Measurements from ENCODE around the gene MIPEP.

Gene MIPEP

GRCh38 chr13:23684647-23685046 is 204.6 kb downstream of the MIPEP start:
- peaks cover 0 to 8% (median 0%) of the 10 kb centered on the region in 5 donors for H3K9me3 ChIP-seq (ENCODE audit: control insufficient read depth in 5 of 5, low read length in 5 of 5)
- H3K27me3 ChIP-seq (ENCODE audit: control insufficient read depth in 5 of 5, insufficient read depth in 4 of 5, low read length in 5 of 5), result no peaks in the 10 kb centered on the region
- no peaks in the 10 kb centered on the region for H3K36me3 ChIP-seq (ENCODE audit: control insufficient read depth in 5 of 5, insufficient read depth in 5 of 5, low read length in 5 of 5)
- no peaks in the 10 kb centered on the region for H3K4me1 ChIP-seq (ENCODE audit: control insufficient read depth in 5 of 5, insufficient read depth in 5 of 5, low read length in 5 of 5)
- H3K27ac ChIP-seq (ENCODE audit: low read depth, low read length), result no peak overlapping the region
- H3K9ac ChIP-seq (ENCODE audit: low read length in 5 of 5), result no peak overlapping the region
- no peak overlapping the region for H3K4me3 ChIP-seq (ENCODE audit: low read depth in 1 of 5, low read length in 5 of 5)

DNA sequence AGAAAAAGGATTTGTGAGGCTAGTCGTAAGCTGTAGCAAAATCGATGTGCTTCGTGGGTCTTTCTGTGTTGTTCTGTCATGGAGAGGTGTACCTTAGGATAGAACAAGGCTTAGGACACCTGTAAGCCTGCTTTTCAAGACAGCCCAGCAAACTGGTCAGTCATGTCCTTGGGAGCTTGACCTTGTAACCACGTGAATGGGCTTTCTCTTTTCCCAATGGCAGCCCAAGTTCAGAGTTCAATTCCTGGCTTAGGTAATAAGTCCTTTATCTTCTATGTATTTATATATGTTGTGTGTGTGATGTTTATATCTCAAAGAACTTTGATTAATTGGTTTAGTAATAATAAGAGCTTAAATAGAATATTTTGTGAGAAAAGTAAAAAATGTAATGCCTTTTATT is 206.1 kb downstream of the MIPEP start:
- no peak overlapping the region for H3K9ac ChIP-seq (ENCODE audit: low read length in 5 of 5)
- H3K9me3 ChIP-seq (ENCODE audit: control insufficient read depth in 5 of 5, low read length in 5 of 5), result peaks cover 0 to 8% (median 0%) of the 10 kb centered on the region in 5 donors
- no peaks in the 10 kb centered on the region for H3K4me1 ChIP-seq (ENCODE audit: control insufficient read depth in 5 of 5, insufficient read depth in 5 of 5, low read length in 5 of 5)
- no peak overlapping the region for H3K27ac ChIP-seq (ENCODE audit: low read depth, low read length)
- no peak overlapping the region for H3K4me3 ChIP-seq (ENCODE audit: low read depth in 1 of 5, low read length in 5 of 5)
- H3K27me3 ChIP-seq (ENCODE audit: control insufficient read depth in 5 of 5, insufficient read depth in 4 of 5, low read length in 5 of 5), result no peaks in the 10 kb centered on the region
- H3K36me3 ChIP-seq (ENCODE audit: control insufficient read depth in 5 of 5, insufficient read depth in 5 of 5, low read length in 5 of 5), result no peaks in the 10 kb centered on the region

DNA sequence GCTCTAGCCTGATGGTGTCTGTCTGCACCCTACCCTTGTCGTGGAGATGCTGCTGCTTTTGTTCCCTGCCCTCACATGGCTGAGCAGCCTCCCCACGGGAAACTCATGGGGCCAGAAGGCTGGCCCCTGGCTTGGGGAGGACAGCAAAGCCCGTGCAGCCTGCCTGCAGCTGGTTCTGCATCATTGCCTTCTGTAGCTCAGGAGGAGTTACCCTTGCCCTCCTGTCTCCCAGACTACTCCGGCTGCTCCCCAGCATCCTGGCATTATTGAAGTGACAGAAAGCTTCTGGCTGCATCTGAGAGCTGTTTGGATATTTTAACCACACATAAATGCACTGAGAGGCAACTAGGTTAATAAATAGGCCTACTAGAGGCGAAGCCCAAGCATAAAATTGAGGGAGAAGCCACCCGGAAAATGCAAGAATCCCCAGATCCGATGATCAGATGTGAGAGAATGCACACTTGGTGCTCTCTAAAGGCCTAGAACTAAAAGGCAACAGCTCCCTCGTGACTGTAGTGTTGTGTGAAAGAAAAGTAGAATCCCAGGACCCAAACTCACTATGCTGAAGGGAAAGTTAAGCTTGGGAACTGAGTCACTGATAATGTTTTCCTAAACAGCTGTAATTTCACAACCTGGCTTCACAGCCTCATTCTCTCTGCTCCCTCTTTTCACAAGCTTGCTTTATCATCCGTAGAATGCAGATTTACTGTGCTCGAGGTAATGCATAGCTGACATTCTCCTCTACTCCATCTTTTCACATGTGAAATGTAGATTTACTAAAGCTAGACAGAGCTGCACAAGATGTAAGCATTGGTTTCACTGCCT is 208.1 kb downstream of the MIPEP start:
- Histone ChIP-seq H3K36me3 (ENCODE audit: control insufficient read depth in 5 of 5, insufficient read depth in 5 of 5, low read length in 5 of 5) (no peaks in the 10 kb centered on the region), H3K4me3 (ENCODE audit: low read depth in 1 of 5, low read length in 5 of 5) (no peak overlapping the region), H3K27me3 (ENCODE audit: control insufficient read depth in 5 of 5, insufficient read depth in 4 of 5, low read length in 5 of 5) (no peaks in the 10 kb centered on the region), H3K9me3 (ENCODE audit: control insufficient read depth in 5 of 5, low read length in 5 of 5) (peaks cover 0 to 8% (median 0%) of the 10 kb centered on the region in 5 donors), H3K27ac (ENCODE audit: low read depth, low read length) (no peak overlapping the region), H3K4me1 (ENCODE audit: control insufficient read depth in 5 of 5, insufficient read depth in 5 of 5, low read length in 5 of 5) (no peaks in the 10 kb centered on the region), H3K9ac (ENCODE audit: low read length in 5 of 5) (no peak overlapping the region)

Data from subcutaneous abdominal adipose tissue (tissue), 5 donors.